ENCODE data around the gene PPP2R1B.

PPP2R1B gene

GRCh38 chr11:111770581-111771134 is 4.5 kb upstream of the PPP2R1B start:
- Histone ChIP-seq H3K79me2 (ENCODE audit: insufficient read depth, low read length) (no peaks in the 10 kb centered on the region), H3K4me2 (ENCODE audit: low read depth, low read length, poor library complexity, severe bottlenecking) (no peak overlapping the region), H4K20me1 (ENCODE audit: low read depth, low read length) (no peaks in the 10 kb centered on the region), H3K36me3 (ENCODE audit: low read length) (no peaks in the 10 kb centered on the region), H2AFZ (ENCODE audit: low read depth, low read length, severe bottlenecking) (no peak overlapping the region), H3F3A (ENCODE audit: insufficient read depth) (no peaks in the 10 kb centered on the region), H3K4me3 (ENCODE audit: insufficient read depth, low read length, poor library complexity, severe bottlenecking) (no peak overlapping the region), H3K9ac (ENCODE audit: low read length) (no peak overlapping the region), H3K27me3 (ENCODE audit: low read length) (no peaks in the 10 kb centered on the region), H3K27ac (ENCODE audit: low read depth, low read length) (no peak overlapping the region), H3K9me2 (replicated peaks; ENCODE audit: insufficient read depth, low read length) (no peaks in the 10 kb centered on the region), H3K9me3 (ENCODE audit: insufficient read depth, low read length) (no peaks in the 10 kb centered on the region)
- TF ChIP-seq EZH2phosphoT487 (conservative IDR thresholded peaks at IDR 0.05; ENCODE audit: low read length) (no peak), CTCF (IDR thresholded peaks at IDR 0.05; ENCODE audit: insufficient read depth, low read length, poor library complexity, severe bottlenecking) (no peak)

- no peaks in the 10 kb centered on the region for H3F3A ChIP-seq (ENCODE audit: insufficient read depth)
- no peaks in the 10 kb centered on the region for H4K20me1 ChIP-seq (ENCODE audit: low read depth, low read length)
- H3K27ac ChIP-seq (ENCODE audit: low read depth, low read length): no peak overlapping the region
- H3K36me3 ChIP-seq (ENCODE audit: low read length): peaks cover 6% of the 10 kb centered on the region
- H3K4me2 ChIP-seq (ENCODE audit: low read depth, low read length, poor library complexity, severe bottlenecking): peak overlapping the region; percentile 88
- no peaks in the 10 kb centered on the region for H3K9me3 ChIP-seq (ENCODE audit: insufficient read depth, low read length)
- H3K79me2 ChIP-seq (ENCODE audit: insufficient read depth, low read length): no peaks in the 10 kb centered on the region
- H3K9me2 ChIP-seq (replicated peaks; ENCODE audit: insufficient read depth, low read length): no peaks in the 10 kb centered on the region
- peak overlapping the region; percentile 92 for H2AFZ ChIP-seq (ENCODE audit: low read depth, low read length, severe bottlenecking)
- H3K4me3 ChIP-seq (ENCODE audit: insufficient read depth, low read length, poor library complexity, severe bottlenecking): peak overlapping the region; percentile 87
- no peaks in the 10 kb centered on the region for H3K27me3 ChIP-seq (ENCODE audit: low read length)
- TF ChIP-seq CTCF (IDR thresholded peaks at IDR 0.05; ENCODE audit: insufficient read depth, low read length, poor library complexity, severe bottlenecking): no peak
- TF ChIP-seq EZH2phosphoT487 (conservative IDR thresholded peaks at IDR 0.05; ENCODE audit: low read length): no peak
- H3K9ac ChIP-seq (ENCODE audit: low read length): peak overlapping the region; percentile 77
Measured at GRCh38 chr11:111766834-111767142, 599 bp upstream of the PPP2R1B start.

- H3K27me3 ChIP-seq (ENCODE audit: low read length): no peaks in the 10 kb centered on the region
- H2AFZ ChIP-seq (ENCODE audit: low read depth, low read length, severe bottlenecking): peak overlapping the region; percentile 92
- TF ChIP-seq CTCF (IDR thresholded peaks at IDR 0.05; ENCODE audit: insufficient read depth, low read length, poor library complexity, severe bottlenecking) (no peak), EZH2phosphoT487 (conservative IDR thresholded peaks at IDR 0.05; ENCODE audit: low read length) (no peak)
- no peaks in the 10 kb centered on the region for H4K20me1 ChIP-seq (ENCODE audit: low read depth, low read length)
- peaks cover 6% of the 10 kb centered on the region for H3K36me3 ChIP-seq (ENCODE audit: low read length)
- peak overlapping the region; percentile 87 for H3K4me3 ChIP-seq (ENCODE audit: insufficient read depth, low read length, poor library complexity, severe bottlenecking)
- H3K9me2 ChIP-seq (replicated peaks; ENCODE audit: insufficient read depth, low read length): no peaks in the 10 kb centered on the region
- H3K4me2 ChIP-seq (ENCODE audit: low read depth, low read length, poor library complexity, severe bottlenecking): peak overlapping the region; percentile 88
- H3K79me2 ChIP-seq (ENCODE audit: insufficient read depth, low read length): no peaks in the 10 kb centered on the region
- H3K9ac ChIP-seq (ENCODE audit: low read length): peak overlapping the region; percentile 77
- no peaks in the 10 kb centered on the region for H3K9me3 ChIP-seq (ENCODE audit: insufficient read depth, low read length)
- no peak overlapping the region for H3K27ac ChIP-seq (ENCODE audit: low read depth, low read length)
- H3F3A ChIP-seq (ENCODE audit: insufficient read depth): no peaks in the 10 kb centered on the region
Measured at GRCh38 chr11:111765320-111765983, 737 bp downstream of the PPP2R1B start.

Measured in SU-DHL-6 (cell line).